ENCODE results near the gene LAIR2.

LAIR2 gene

DNA sequence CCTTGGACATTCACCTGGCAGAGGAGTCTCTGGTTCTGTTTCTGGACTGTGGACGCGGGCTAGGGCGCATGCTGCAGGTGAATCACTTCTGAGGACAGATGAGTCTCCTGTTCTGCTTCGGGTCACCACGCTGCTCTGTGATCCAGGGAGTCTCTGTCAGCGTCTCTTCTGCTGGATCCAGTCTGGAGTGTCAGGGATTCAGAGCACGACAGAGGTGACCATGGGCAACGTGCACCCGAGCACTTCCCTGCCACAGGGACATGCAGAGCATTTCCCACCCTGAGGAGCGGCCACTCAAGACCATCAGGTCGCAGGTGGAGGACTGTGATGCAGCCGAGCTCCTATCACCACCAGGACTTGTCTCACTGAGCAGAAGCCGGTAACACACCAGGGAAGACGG lies 46.6 kb downstream of the LAIR2 start:
- DNase-seq (ENCODE audit: low read depth): no peak
- TF ChIP-seq CTCF (IDR thresholded peaks at IDR 0.05; ENCODE audit: control insufficient read depth, extremely low read depth, insufficient read depth): no peak
- no peak overlapping the region for H3K4me3 ChIP-seq (ENCODE audit: low read depth, low read length)

GRCh38 chr19:54551293-54551692 lies 48.7 kb downstream of the LAIR2 start:
- H3K4me3 ChIP-seq (ENCODE audit: low read depth, low read length): no peak overlapping the region
- no peak for TF ChIP-seq CTCF (IDR thresholded peaks at IDR 0.05; ENCODE audit: control insufficient read depth, extremely low read depth, insufficient read depth)
- no peak for DNase-seq (ENCODE audit: low read depth)

DNA sequence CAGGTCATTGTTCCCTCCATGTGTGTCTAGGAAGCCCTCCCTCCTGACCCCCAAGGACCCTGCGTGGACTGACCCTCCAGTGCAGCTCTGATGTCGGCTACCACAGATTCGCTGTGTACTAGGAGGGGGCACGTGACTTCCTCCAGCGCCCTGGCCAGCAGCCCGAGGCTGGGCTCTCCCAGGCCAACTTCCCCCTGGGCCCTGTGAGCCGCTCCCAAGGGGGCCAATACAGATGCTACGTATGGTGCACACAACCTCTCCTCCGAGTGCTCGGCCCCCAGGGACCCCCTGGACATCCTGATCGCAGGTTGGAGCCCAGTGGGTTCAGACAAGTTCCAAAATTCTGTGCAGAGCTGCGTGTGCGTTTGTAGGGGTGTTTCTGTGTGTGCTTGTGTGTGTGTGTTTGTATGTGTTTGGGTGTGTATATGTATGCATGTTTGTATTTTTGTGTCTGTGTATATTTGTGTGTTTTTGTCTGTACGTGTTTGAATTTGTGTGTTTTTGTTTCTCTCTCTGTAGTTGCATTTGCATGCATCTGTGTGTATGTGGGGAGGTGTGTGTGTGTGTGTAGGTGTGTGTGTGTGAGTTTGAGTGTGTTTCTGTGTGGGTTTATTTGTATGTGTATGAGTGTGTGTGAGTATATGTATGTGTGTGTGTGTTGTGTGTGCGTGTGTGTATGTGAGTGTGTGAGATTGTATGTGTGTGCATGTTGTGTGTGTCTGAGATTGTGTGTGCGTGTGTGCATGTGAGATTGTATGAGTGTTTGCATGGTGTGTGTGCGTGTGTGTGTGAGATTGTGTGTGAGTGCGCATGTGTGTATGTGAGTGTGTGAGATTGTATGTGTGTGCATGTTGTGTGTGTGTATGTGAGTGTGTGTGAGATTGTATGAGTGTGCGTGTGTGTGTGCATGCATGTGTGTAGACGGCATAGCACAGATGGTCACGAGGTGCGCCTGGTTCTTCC lies 49.6 kb downstream of the LAIR2 start:
- TF ChIP-seq CTCF (IDR thresholded peaks at IDR 0.05; ENCODE audit: control insufficient read depth, extremely low read depth, insufficient read depth): no peak
- H3K4me3 ChIP-seq (ENCODE audit: low read depth, low read length): no peak overlapping the region
- no peak for DNase-seq (ENCODE audit: low read depth)

- TF ChIP-seq CTCF (IDR thresholded peaks at IDR 0.05; ENCODE audit: control insufficient read depth, extremely low read depth, insufficient read depth): no peak
- H3K4me3 ChIP-seq (ENCODE audit: low read depth, low read length): no peak overlapping the region
- DNase-seq (ENCODE audit: low read depth): no peak
Measured at GRCh38 chr19:54552913-54553310, 50.3 kb downstream of the LAIR2 start.

GRCh38 chr19:54554006-54554405 lies 51.4 kb downstream of the LAIR2 start:
- no peak for DNase-seq (ENCODE audit: low read depth)
- TF ChIP-seq CTCF (IDR thresholded peaks at IDR 0.05; ENCODE audit: control insufficient read depth, extremely low read depth, insufficient read depth): no peak
- no peak overlapping the region for H3K4me3 ChIP-seq (ENCODE audit: low read depth, low read length)

- DNase-seq (ENCODE audit: low read depth): no peak
- no peak overlapping the region for H3K4me3 ChIP-seq (ENCODE audit: low read depth, low read length)
- no peak for TF ChIP-seq CTCF (IDR thresholded peaks at IDR 0.05; ENCODE audit: control insufficient read depth, extremely low read depth, insufficient read depth)
Measured at GRCh38 chr19:54554896-54555295, 52.3 kb downstream of the LAIR2 start.

GRCh38 chr19:54556194-54556593 lies 53.6 kb downstream of the LAIR2 start:
- no peak overlapping the region for H3K4me3 ChIP-seq (ENCODE audit: low read depth, low read length)
- DNase-seq (ENCODE audit: low read depth): no peak
- TF ChIP-seq CTCF (IDR thresholded peaks at IDR 0.05; ENCODE audit: control insufficient read depth, extremely low read depth, insufficient read depth): no peak

All from LNCaP clone FGC (cell line).